Suprapubic skin (tissue), 4 donors: ENCODE data around the gene NID2. TPM values are rescaled to one million over a fixed set of nuclear protein-coding genes. Genes with fewer than 3 reads are reported as not detected.
A peak's percentile ranks its signal among the peaks of the same experiment; 100 is the strongest.

Experiments used
- DNase-seq, 2 donors: peaks; one replicate each; pipeline ENCODE4 v3.0.0-alpha.2; 2019; ENCODE audit warnings: low spot score in 2 of 2
- H3K27ac ChIP-seq: fragments of 200-600 bp; sonication (generic); one replicate; pipeline ENCODE4 v1.5.1; 2019
- H3K27me3 ChIP-seq: fragments of 200-600 bp; sonication (generic); one replicate; pipeline ENCODE4 v1.5.1; 2019
- H3K36me3 ChIP-seq: fragments of 200-600 bp; sonication (generic); one replicate; pipeline ENCODE4 v1.5.1; 2019
- H3K4me1 ChIP-seq: fragments of 200-600 bp; sonication (generic); one replicate; pipeline ENCODE4 v1.5.1; 2019
- H3K4me3 ChIP-seq: fragments of 200-600 bp; sonication (generic); one replicate; pipeline ENCODE4 v1.5.1; 2019; ENCODE audit warnings: mild to moderate bottlenecking
- H3K9me3 ChIP-seq: fragments of 200-600 bp; sonication (generic); one replicate; pipeline ENCODE4 v1.5.1; 2019
- CTCF ChIP-seq, 2 donors: fragments of 200-600 bp in 1 of 2; fragments of 450-650 bp in 1 of 2; sonication (generic) in 1 of 2; IDR thresholded peaks; one replicate each; pipeline ENCODE4 v1.5.1; 2016 to 2019; ENCODE audit warnings: antibody characterized with exemption in 2 of 2, mild to moderate bottlenecking in 1 of 2, moderate library complexity in 1 of 2
- EP300 ChIP-seq: sonication (generic); formaldehyde crosslinking; IDR thresholded peaks from one replicate; pipeline ENCODE4 v1.6.1; 2017; ENCODE audit warnings: antibody characterized with exemption
- POLR2A ChIP-seq, 2 donors: fragments of 450-650 bp; IDR thresholded peaks; one replicate each; pipeline ENCODE4 v1.6.1; 2017; ENCODE audit warnings: antibody characterized with exemption in 2 of 2, mild to moderate bottlenecking in 2 of 2, moderate library complexity in 2 of 2
- POLR2AphosphoS5 ChIP-seq, 3 donors: sonication (generic); formaldehyde crosslinking; IDR thresholded peaks; one replicate each; pipeline ENCODE4 v1.6.1; 2017; ENCODE audit warnings: antibody characterized with exemption in 3 of 3
- WGBS: methylation state at CpG from one replicate; pipeline ENCODE4 v1.1.5; 2018; 5-methylcytosine and 5-hydroxymethylcytosine counted together
- total RNA-seq, 4 donors: library from RNA; depleted of rRNA; stranded (reverse); fragments of >200 nt; gene quantifications; one replicate each; pipeline ENCODE4 v1.1.0, GENCODE V29; 2016

NID2 gene
- total RNA-seq, 4 donors from 2014 or later, result 1.0 to 4.3 (median 2.6) TPM

- no peak for DNase-seq
- Histone ChIP-seq H3K27ac (no peak overlapping the region), H3K4me1 (peaks cover 17% of the 10 kb centered on the region), H3K27me3 (no peaks in the 10 kb centered on the region), H3K9me3 (no peaks in the 10 kb centered on the region), H3K4me3 (no peak overlapping the region), H3K36me3 (no peaks in the 10 kb centered on the region)
- WGBS, result 51% methylated on average over 3 of the region's 3 CpGs
- TF ChIP-seq EP300 (no peak), POLR2AphosphoS5 (IDR thresholded peaks at IDR 0.05) (no peak), POLR2A (IDR thresholded peaks at IDR 0.05) (no peak), CTCF (IDR thresholded peaks at IDR 0.05) (no peak)
These were observed 20.1 kb downstream of the NID2 start for GRCh38 chr14:52048641-52049204.

- Histone ChIP-seq H3K4me1 (peaks cover 14% of the 10 kb centered on the region), H3K9me3 (no peaks in the 10 kb centered on the region), H3K4me3 (no peak overlapping the region), H3K27me3 (no peaks in the 10 kb centered on the region), H3K27ac (no peak overlapping the region), H3K36me3 (no peaks in the 10 kb centered on the region)
- no peak for DNase-seq
- no peak for TF ChIP-seq POLR2AphosphoS5 (IDR thresholded peaks at IDR 0.05)
- 87% methylated on average over 10 of the region's 10 CpGs for WGBS
These were observed 20.7 kb downstream of the NID2 start for GRCh38 chr14:52048116-52048515.

- H3K27ac ChIP-seq, result no peak overlapping the region
- peaks cover 14% of the 10 kb centered on the region for H3K4me1 ChIP-seq
- H3K9me3 ChIP-seq, result no peaks in the 10 kb centered on the region
- 59% methylated on average over 2 of the region's 2 CpGs for whole genome bisulfite sequencing
- no peak for DNase-seq
- TF ChIP-seq POLR2A (IDR thresholded peaks at IDR 0.05), result no peak
- no peak for TF ChIP-seq EP300
- no peak for TF ChIP-seq CTCF (IDR thresholded peaks at IDR 0.05)
- TF ChIP-seq POLR2AphosphoS5 (IDR thresholded peaks at IDR 0.05), result no peak
- H3K27me3 ChIP-seq, result no peaks in the 10 kb centered on the region
- no peak overlapping the region for H3K4me3 ChIP-seq
- no peaks in the 10 kb centered on the region for H3K36me3 ChIP-seq
These were observed 22.4 kb downstream of the NID2 start for GRCh38 chr14:52046376-52046917.

GRCh38 chr14:52044791-52045522 lies 23.9 kb downstream of the NID2 start:
- WGBS, result 77% methylated on average over 11 of the region's 11 CpGs
- H3K4me3 ChIP-seq, result no peak overlapping the region
- no peaks in the 10 kb centered on the region for H3K36me3 ChIP-seq
- H3K27me3 ChIP-seq, result no peaks in the 10 kb centered on the region
- H3K27ac ChIP-seq, result no peak overlapping the region
- no peaks in the 10 kb centered on the region for H3K9me3 ChIP-seq
- DNase-seq, result no peak
- no peak for TF ChIP-seq POLR2AphosphoS5 (IDR thresholded peaks at IDR 0.05)
- no peak for TF ChIP-seq POLR2A (IDR thresholded peaks at IDR 0.05)
- no peak for TF ChIP-seq EP300
- TF ChIP-seq CTCF (IDR thresholded peaks at IDR 0.05), result no peak
- peaks cover 11% of the 10 kb centered on the region for H3K4me1 ChIP-seq

GRCh38 chr14:52043690-52044089 lies 25.2 kb downstream of the NID2 start:
- Histone ChIP-seq H3K36me3 (no peaks in the 10 kb centered on the region), H3K27me3 (no peaks in the 10 kb centered on the region), H3K4me1 (peaks cover 11% of the 10 kb centered on the region), H3K9me3 (no peaks in the 10 kb centered on the region), H3K4me3 (no peak overlapping the region), H3K27ac (no peak overlapping the region)
- TF ChIP-seq EP300 (no peak), CTCF (IDR thresholded peaks at IDR 0.05) (peak in 1 of 2 donors; percentile 30), POLR2AphosphoS5 (IDR thresholded peaks at IDR 0.05) (no peak), POLR2A (IDR thresholded peaks at IDR 0.05) (no peak)
- DNase-seq, result no peak
- WGBS, result 63% methylated on average over 5 of the region's 5 CpGs
